ENCODE results near the gene TOM1L2. TPM values are rescaled to one million over a fixed set of nuclear protein-coding genes. Genes with fewer than 3 reads are reported as not detected.

The TOM1L2 gene
- total RNA-seq, 3 donors from 2014 or later, result 32.3 to 39.1 (median 36.4) TPM

DNA sequence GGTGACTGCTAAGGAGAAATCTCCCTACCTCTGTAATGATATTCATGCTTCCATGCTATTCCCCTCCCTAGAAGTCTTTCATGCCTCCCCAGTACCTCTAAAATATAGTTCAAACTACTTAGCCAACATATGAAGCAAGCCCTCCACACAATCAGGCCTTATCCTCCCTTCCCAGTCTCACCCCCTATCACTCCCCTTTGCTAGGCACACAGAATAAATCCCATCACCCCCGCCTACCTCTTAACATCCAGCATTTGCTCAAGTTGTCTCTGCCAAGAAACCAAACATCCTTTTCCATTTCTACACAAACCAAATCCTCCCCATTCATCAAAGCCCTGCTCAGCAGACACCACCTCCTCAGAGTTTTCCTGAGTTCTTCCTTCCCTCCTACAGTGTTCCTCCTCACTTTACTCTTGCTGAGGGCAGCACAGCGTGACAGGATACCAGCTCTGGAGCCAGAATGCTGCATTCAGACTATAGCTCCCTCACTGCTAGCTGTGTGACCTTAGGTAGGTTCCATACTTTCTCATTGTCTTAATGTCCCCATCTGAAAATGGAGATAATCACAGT, 7.0 kb downstream of the TOM1L2 start:
- Histone ChIP-seq H3K4me1 (no peaks in the 10 kb centered on the region), H3K27me3 (no peaks in the 10 kb centered on the region), H3K36me3 (no peaks in the 10 kb centered on the region), H3K9me3 (no peaks in the 10 kb centered on the region), H3K4me3 (no peak overlapping the region), H3K27ac (no peak overlapping the region)
- no peak for DNase-seq (ENCODE audit: low spot score in 2 of 2)
- intact Hi-C loops (cut with DNase I; ENCODE audit: low total_unique reads), result no loop called here
- TF ChIP-seq CTCF (IDR thresholded peaks at IDR 0.05) (no peak), POLR2A (IDR thresholded peaks at IDR 0.05) (no peak)

GRCh38 chr17:17964710-17965109, 7.5 kb downstream of the TOM1L2 start:
- H3K36me3 ChIP-seq, result no peaks in the 10 kb centered on the region
- TF ChIP-seq POLR2A (IDR thresholded peaks at IDR 0.05) (no peak), CTCF (IDR thresholded peaks at IDR 0.05) (no peak), POLR2AphosphoS5 (IDR thresholded peaks at IDR 0.05) (no peak)
- no peaks in the 10 kb centered on the region for H3K4me1 ChIP-seq
- intact Hi-C loops (cut with DNase I; ENCODE audit: low total_unique reads), result no loop called here
- H3K4me3 ChIP-seq, result no peak overlapping the region
- DNase-seq (ENCODE audit: low spot score in 2 of 2), result no peak
- H3K27ac ChIP-seq, result no peak overlapping the region
- H3K27me3 ChIP-seq, result no peaks in the 10 kb centered on the region
- no peaks in the 10 kb centered on the region for H3K9me3 ChIP-seq

GRCh38 chr17:17963694-17964436, 8.3 kb downstream of the TOM1L2 start:
- DNase-seq (ENCODE audit: low spot score in 2 of 2), result no peak
- H3K9me3 ChIP-seq, result no peaks in the 10 kb centered on the region
- H3K4me1 ChIP-seq, result peaks cover 0 to 4% of the 10 kb centered on the region in 2 donors
- TF ChIP-seq CTCF (IDR thresholded peaks at IDR 0.05) (no peak), POLR2AphosphoS5 (IDR thresholded peaks at IDR 0.05) (no peak), POLR2A (IDR thresholded peaks at IDR 0.05) (no peak)
- no peaks in the 10 kb centered on the region for H3K27me3 ChIP-seq
- no peak overlapping the region for H3K4me3 ChIP-seq
- intact Hi-C loops (cut with DNase I; ENCODE audit: low total_unique reads), result no loop called here
- no peak overlapping the region for H3K27ac ChIP-seq
- no peaks in the 10 kb centered on the region for H3K36me3 ChIP-seq

DNA sequence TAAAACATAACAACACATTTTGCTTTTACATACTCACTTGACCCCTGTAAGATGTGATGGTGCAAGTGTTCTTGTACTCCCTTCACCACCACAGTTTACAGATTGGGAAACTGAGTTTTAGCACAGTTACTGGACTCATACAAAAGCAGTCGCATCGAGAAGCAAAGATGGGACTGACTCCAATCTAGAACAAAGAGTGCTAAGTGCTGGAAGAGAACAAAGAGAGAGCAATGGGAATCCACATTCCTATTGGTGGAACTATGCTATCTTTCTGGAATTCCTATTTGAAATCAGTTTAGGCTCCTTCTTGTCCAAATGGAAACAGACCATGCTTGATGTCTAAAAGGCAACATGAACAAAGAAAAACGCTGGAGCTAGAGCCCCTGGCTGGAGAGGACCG, 9.1 kb downstream of the TOM1L2 start:
- H3K27ac ChIP-seq, result no peak overlapping the region
- DNase-seq (ENCODE audit: low spot score in 2 of 2), result no peak
- H3K36me3 ChIP-seq, result no peaks in the 10 kb centered on the region
- TF ChIP-seq POLR2A (IDR thresholded peaks at IDR 0.05) (no peak), CTCF (IDR thresholded peaks at IDR 0.05) (no peak), POLR2AphosphoS5 (IDR thresholded peaks at IDR 0.05) (no peak)
- intact Hi-C loops (cut with DNase I; ENCODE audit: low total_unique reads), result no loop called here
- H3K4me3 ChIP-seq, result no peak overlapping the region
- peaks cover 0 to 4% of the 10 kb centered on the region in 2 donors for H3K4me1 ChIP-seq
- H3K9me3 ChIP-seq, result no peaks in the 10 kb centered on the region
- H3K27me3 ChIP-seq, result no peaks in the 10 kb centered on the region

GRCh38 chr17:17960500-17961030, 11.6 kb downstream of the TOM1L2 start:
- H3K27me3 ChIP-seq, result no peaks in the 10 kb centered on the region
- TF ChIP-seq POLR2AphosphoS5 (IDR thresholded peaks at IDR 0.05) (no peak), CTCF (IDR thresholded peaks at IDR 0.05) (no peak), POLR2A (IDR thresholded peaks at IDR 0.05) (no peak)
- H3K36me3 ChIP-seq, result no peaks in the 10 kb centered on the region
- H3K4me3 ChIP-seq, result no peak overlapping the region
- H3K27ac ChIP-seq, result peak overlapping the region in 1 of 2 donors; percentile 65
- intact Hi-C loops (cut with DNase I; ENCODE audit: low total_unique reads), result no loop called here
- no peak for DNase-seq (ENCODE audit: low spot score in 2 of 2)
- no peaks in the 10 kb centered on the region for H3K9me3 ChIP-seq
- H3K4me1 ChIP-seq, result peaks cover 0 to 4% of the 10 kb centered on the region in 2 donors

All from breast epithelium (tissue), 4 donors.